ENCODE data around the gene FOXC1.

The FOXC1 gene

GRCh38 chr6:1606780-1607515 is 2.8 kb upstream of the FOXC1 start:
- peak overlapping the region; percentile 75 for H3K4me3 ChIP-seq (ENCODE audit: low read length)
- TF ChIP-seq, protein P1, sequence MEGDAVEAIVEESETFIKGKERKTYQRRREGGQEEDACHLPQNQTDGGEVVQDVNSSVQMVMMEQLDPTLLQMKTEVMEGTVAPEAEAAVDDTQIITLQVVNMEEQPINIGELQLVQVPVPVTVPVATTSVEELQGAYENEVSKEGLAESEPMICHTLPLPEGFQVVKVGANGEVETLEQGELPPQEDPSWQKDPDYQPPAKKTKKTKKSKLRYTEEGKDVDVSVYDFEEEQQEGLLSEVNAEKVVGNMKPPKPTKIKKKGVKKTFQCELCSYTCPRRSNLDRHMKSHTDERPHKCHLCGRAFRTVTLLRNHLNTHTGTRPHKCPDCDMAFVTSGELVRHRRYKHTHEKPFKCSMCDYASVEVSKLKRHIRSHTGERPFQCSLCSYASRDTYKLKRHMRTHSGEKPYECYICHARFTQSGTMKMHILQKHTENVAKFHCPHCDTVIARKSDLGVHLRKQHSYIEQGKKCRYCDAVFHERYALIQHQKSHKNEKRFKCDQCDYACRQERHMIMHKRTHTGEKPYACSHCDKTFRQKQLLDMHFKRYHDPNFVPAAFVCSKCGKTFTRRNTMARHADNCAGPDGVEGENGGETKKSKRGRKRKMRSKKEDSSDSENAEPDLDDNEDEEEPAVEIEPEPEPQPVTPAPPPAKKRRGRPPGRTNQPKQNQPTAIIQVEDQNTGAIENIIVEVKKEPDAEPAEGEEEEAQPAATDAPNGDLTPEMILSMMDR (IDR thresholded peaks at IDR 0.05; ENCODE audit: low read depth, low read length, poor library complexity, severe bottlenecking): no peak
- no peak; the same call in 1 of the 2 replicates for TF ChIP-seq EZH2phosphoT487 (IDR thresholded peaks at IDR 0.05; ENCODE audit: borderline replicate concordance, low read length)
- no peak overlapping the region for H3K27ac ChIP-seq (ENCODE audit: low read depth, low read length)
- no peaks in the 10 kb centered on the region for H3K79me2 ChIP-seq (ENCODE audit: control insufficient read depth, low read length)
- H3K27me3 ChIP-seq (ENCODE audit: control insufficient read depth, low read length): peaks cover 56% of the 10 kb centered on the region
- H3K4me1 ChIP-seq (ENCODE audit: control insufficient read depth, low read length): peaks cover 34% of the 10 kb centered on the region
- H3K36me3 ChIP-seq (ENCODE audit: control insufficient read depth, low read length): no peaks in the 10 kb centered on the region
- H3K4me2 ChIP-seq (ENCODE audit: low read length): peak overlapping the region; percentile 88
- H3K9me3 ChIP-seq (ENCODE audit: control insufficient read depth, insufficient read depth, low read length): no peaks in the 10 kb centered on the region
- peaks cover 2% of the 10 kb centered on the region; the same call in 1 of the 2 replicates for H3F3A ChIP-seq (ENCODE audit: control insufficient read depth, insufficient read depth)
- H3K9me2 ChIP-seq (replicated peaks; ENCODE audit: control insufficient read depth, low read length): no peaks in the 10 kb centered on the region
- no peaks in the 10 kb centered on the region; the same call in 1 of the 2 replicates for H4K20me1 ChIP-seq (ENCODE audit: control insufficient read depth, insufficient read depth, low read depth, low read length)

- Histone ChIP-seq H3K4me3 (ENCODE audit: low read length) (peak overlapping the region; percentile 75), H3K27me3 (ENCODE audit: control insufficient read depth, low read length) (peaks cover 62% of the 10 kb centered on the region), H3F3A (ENCODE audit: control insufficient read depth, insufficient read depth) (peaks cover 9% of the 10 kb centered on the region; the same call in 1 of the 2 replicates), H3K4me1 (ENCODE audit: control insufficient read depth, low read length) (peaks cover 38% of the 10 kb centered on the region), H3K9me2 (replicated peaks; ENCODE audit: control insufficient read depth, low read length) (no peaks in the 10 kb centered on the region), H3K27ac (ENCODE audit: low read depth, low read length) (no peak overlapping the region), H3K79me2 (ENCODE audit: control insufficient read depth, low read length) (no peaks in the 10 kb centered on the region), H3K36me3 (ENCODE audit: control insufficient read depth, low read length) (no peaks in the 10 kb centered on the region), H3K4me2 (ENCODE audit: low read length) (peak overlapping the region; percentile 88), H4K20me1 (ENCODE audit: control insufficient read depth, insufficient read depth, low read depth, low read length) (no peaks in the 10 kb centered on the region; the same call in 1 of the 2 replicates), H3K9me3 (ENCODE audit: control insufficient read depth, insufficient read depth, low read length) (no peaks in the 10 kb centered on the region)
- TF ChIP-seq EZH2phosphoT487 (IDR thresholded peaks at IDR 0.05; ENCODE audit: borderline replicate concordance, low read length): peak; percentile 29; the same call in 1 of the 2 replicates
- TF ChIP-seq, protein P1 (IDR thresholded peaks at IDR 0.05; ENCODE audit: low read depth, low read length, poor library complexity, severe bottlenecking): no peak
Observed at GRCh38 chr6:1607516-1608221, 2.0 kb upstream of the FOXC1 start.

- no peaks in the 10 kb centered on the region for H3K79me2 ChIP-seq (ENCODE audit: control insufficient read depth, low read length)
- no peaks in the 10 kb centered on the region for H3K9me3 ChIP-seq (ENCODE audit: control insufficient read depth, insufficient read depth, low read length)
- no peaks in the 10 kb centered on the region for H3K9me2 ChIP-seq (replicated peaks; ENCODE audit: control insufficient read depth, low read length)
- peaks cover 38% of the 10 kb centered on the region for H3K4me1 ChIP-seq (ENCODE audit: control insufficient read depth, low read length)
- no peaks in the 10 kb centered on the region; the same call in 1 of the 2 replicates for H4K20me1 ChIP-seq (ENCODE audit: control insufficient read depth, insufficient read depth, low read depth, low read length)
- peaks cover 14% of the 10 kb centered on the region for H3F3A ChIP-seq (ENCODE audit: control insufficient read depth, insufficient read depth)
- peak overlapping the region; percentile 75 for H3K4me3 ChIP-seq (ENCODE audit: low read length)
- H3K36me3 ChIP-seq (ENCODE audit: control insufficient read depth, low read length): no peaks in the 10 kb centered on the region
- peaks cover 66% of the 10 kb centered on the region for H3K27me3 ChIP-seq (ENCODE audit: control insufficient read depth, low read length)
- H3K4me2 ChIP-seq (ENCODE audit: low read length): peak overlapping the region; percentile 88
- no peak overlapping the region for H3K27ac ChIP-seq (ENCODE audit: low read depth, low read length)
- TF ChIP-seq, protein P1 (IDR thresholded peaks at IDR 0.05; ENCODE audit: low read depth, low read length, poor library complexity, severe bottlenecking): no peak
- no peak for TF ChIP-seq EZH2phosphoT487 (IDR thresholded peaks at IDR 0.05; ENCODE audit: borderline replicate concordance, low read length)
Observed at GRCh38 chr6:1608222-1609040, 1.3 kb upstream of the FOXC1 start.
